HCT116 (cell line): ENCODE results near the gene CNPY1.

ENCODE experiments used
- CEBPB ChIP-seq: IDR thresholded peaks from 2 replicates; pipeline ENCODE4 v1.6.1; 2012; ENCODE audit warnings: low read depth
- EZH2 ChIP-seq: fragments of 200-600 bp; sonication (generic); IDR thresholded peaks from 2 replicates; pipeline ENCODE4 v1.6.1; 2017; ENCODE audit warnings: antibody characterized with exemption, mixed run types
- EZH2phosphoT487 ChIP-seq: fragments of 200-600 bp; IDR thresholded peaks from 2 replicates; pipeline ENCODE4 v1.6.1; 2018; ENCODE audit warnings: antibody characterized with exemption, borderline replicate concordance
- FOSL1 ChIP-seq: IDR thresholded peaks from 2 replicates; pipeline ENCODE4 v1.6.1; 2012; ENCODE audit warnings: low read depth
- JUND ChIP-seq: IDR thresholded peaks from 2 replicates; pipeline ENCODE4 v1.6.1; 2012
- POLR2A ChIP-seq: IDR thresholded peaks from 2 replicates; pipeline ENCODE4 v1.7.0; 2011; ENCODE audit warnings: borderline replicate concordance; ENCODE audit not compliant: insufficient read depth, insufficient read length; ENCODE audit errors: extremely low read depth
- POLR2AphosphoS5 ChIP-seq: IDR thresholded peaks from 2 replicates; pipeline ENCODE4 v1.6.1; 2011; ENCODE audit warnings: mild to moderate bottlenecking, low read depth, low read length, moderate library complexity
- RAD21 ChIP-seq: IDR thresholded peaks from 2 replicates; pipeline ENCODE4 v1.6.1; 2012; ENCODE audit warnings: low read depth, mild to moderate bottlenecking
- TCF7L2 ChIP-seq: IDR thresholded peaks from 2 replicates; pipeline ENCODE4 v1.7.0; 2011; ENCODE audit warnings: borderline replicate concordance, inconsistent platforms; ENCODE audit not compliant: insufficient read depth, insufficient read length; ENCODE audit errors: extremely low read depth
- YY1 ChIP-seq: IDR thresholded peaks from 2 replicates; pipeline ENCODE4 v1.6.1; 2011; ENCODE audit warnings: low read length, low read depth, moderate library complexity, mild to moderate bottlenecking; ENCODE audit not compliant: insufficient replicate concordance; ENCODE audit errors: extremely low read depth
- ZNF274 ChIP-seq: fragments of 200-500 bp; sonication (Bioruptor generic); IDR thresholded peaks from 2 replicates; pipeline ENCODE4 v1.6.1; 2014; ENCODE audit warnings: mild to moderate bottlenecking, low read depth, low read length, inconsistent platforms
- TF ChIP-seq, protein P1 (sequence below): IDR thresholded peaks from 2 replicates; pipeline ENCODE4 v1.6.1; 2012; ENCODE audit warnings: low read depth
- TF ChIP-seq, protein P2 (sequence below), 3 experiments: fragments of 200-600 bp in 1 of 3; sonication (generic) in 1 of 3; IDR thresholded peaks in 2 of 3; conservative IDR thresholded peaks in 1 of 3; 2 replicates each; pipeline ENCODE4 v1.5.1; 2012 to 2017; ENCODE audit warnings: low read depth in 2 of 3, low read length in 2 of 3, antibody characterized with exemption in 1 of 3, borderline replicate concordance in 1 of 3, control low read depth in 1 of 3, mild to moderate bottlenecking in 1 of 3, mixed read lengths in 1 of 3, mixed run types in 1 of 3, moderate library complexity in 1 of 3; ENCODE audit not compliant: insufficient read depth in 1 of 3

DNA sequence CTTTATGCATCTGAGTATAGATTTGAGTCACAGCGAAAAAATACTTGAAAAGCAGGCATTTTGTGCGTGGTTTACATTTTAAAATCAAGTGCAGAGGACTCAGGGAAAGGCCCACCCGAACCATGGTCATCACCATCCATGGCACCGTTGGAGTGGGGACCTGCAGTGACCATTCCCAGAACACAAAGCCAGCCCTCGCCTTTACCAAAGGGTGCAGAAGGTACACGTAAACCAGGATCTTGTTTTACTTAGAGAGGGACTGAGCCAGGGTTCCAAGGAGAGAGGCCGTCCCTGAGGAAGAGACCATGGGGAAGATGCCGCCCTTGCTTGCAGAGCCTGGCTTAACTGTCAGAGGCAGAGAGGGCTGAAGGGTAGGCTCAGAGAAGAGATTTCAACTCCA, 12.0 kb upstream of the CNPY1 start:
- TF ChIP-seq POLR2A, result no peak
- no peak for TF ChIP-seq TCF7L2
- TF ChIP-seq ZNF274, result no peak
- no peak for TF ChIP-seq POLR2AphosphoS5
- TF ChIP-seq, protein P1, sequence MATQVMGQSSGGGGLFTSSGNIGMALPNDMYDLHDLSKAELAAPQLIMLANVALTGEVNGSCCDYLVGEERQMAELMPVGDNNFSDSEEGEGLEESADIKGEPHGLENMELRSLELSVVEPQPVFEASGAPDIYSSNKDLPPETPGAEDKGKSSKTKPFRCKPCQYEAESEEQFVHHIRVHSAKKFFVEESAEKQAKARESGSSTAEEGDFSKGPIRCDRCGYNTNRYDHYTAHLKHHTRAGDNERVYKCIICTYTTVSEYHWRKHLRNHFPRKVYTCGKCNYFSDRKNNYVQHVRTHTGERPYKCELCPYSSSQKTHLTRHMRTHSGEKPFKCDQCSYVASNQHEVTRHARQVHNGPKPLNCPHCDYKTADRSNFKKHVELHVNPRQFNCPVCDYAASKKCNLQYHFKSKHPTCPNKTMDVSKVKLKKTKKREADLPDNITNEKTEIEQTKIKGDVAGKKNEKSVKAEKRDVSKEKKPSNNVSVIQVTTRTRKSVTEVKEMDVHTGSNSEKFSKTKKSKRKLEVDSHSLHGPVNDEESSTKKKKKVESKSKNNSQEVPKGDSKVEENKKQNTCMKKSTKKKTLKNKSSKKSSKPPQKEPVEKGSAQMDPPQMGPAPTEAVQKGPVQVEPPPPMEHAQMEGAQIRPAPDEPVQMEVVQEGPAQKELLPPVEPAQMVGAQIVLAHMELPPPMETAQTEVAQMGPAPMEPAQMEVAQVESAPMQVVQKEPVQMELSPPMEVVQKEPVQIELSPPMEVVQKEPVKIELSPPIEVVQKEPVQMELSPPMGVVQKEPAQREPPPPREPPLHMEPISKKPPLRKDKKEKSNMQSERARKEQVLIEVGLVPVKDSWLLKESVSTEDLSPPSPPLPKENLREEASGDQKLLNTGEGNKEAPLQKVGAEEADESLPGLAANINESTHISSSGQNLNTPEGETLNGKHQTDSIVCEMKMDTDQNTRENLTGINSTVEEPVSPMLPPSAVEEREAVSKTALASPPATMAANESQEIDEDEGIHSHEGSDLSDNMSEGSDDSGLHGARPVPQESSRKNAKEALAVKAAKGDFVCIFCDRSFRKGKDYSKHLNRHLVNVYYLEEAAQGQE, result no peak
- TF ChIP-seq, protein P2, sequence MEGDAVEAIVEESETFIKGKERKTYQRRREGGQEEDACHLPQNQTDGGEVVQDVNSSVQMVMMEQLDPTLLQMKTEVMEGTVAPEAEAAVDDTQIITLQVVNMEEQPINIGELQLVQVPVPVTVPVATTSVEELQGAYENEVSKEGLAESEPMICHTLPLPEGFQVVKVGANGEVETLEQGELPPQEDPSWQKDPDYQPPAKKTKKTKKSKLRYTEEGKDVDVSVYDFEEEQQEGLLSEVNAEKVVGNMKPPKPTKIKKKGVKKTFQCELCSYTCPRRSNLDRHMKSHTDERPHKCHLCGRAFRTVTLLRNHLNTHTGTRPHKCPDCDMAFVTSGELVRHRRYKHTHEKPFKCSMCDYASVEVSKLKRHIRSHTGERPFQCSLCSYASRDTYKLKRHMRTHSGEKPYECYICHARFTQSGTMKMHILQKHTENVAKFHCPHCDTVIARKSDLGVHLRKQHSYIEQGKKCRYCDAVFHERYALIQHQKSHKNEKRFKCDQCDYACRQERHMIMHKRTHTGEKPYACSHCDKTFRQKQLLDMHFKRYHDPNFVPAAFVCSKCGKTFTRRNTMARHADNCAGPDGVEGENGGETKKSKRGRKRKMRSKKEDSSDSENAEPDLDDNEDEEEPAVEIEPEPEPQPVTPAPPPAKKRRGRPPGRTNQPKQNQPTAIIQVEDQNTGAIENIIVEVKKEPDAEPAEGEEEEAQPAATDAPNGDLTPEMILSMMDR (IDR thresholded peaks at IDR 0.05 in 2 of 3, conservative IDR thresholded peaks at IDR 0.05 in 1 of 3; ENCODE audit: borderline replicate concordance in 1 of 3, insufficient read depth in 1 of 3, low read depth in 2 of 3, low read length in 2 of 3), result no peak
- no peak for TF ChIP-seq JUND
- no peak for TF ChIP-seq FOSL1
- TF ChIP-seq CEBPB, result no peak
- TF ChIP-seq YY1, result no peak
- TF ChIP-seq EZH2, result no peak
- no peak for TF ChIP-seq EZH2phosphoT487
- no peak for TF ChIP-seq RAD21
